Stimulated activated CD8-positive, alpha-beta memory T cell treated with anti-CD3 and anti-CD28 coated beads, Interleukin-15, amount 100 ng/mL, for 4 hours (primary cell): Measurements from ENCODE around the gene SLC34A1.
"Not testable (repeated sequence)": the region's sequence is repeated elsewhere in the genome, so short reads cannot be mapped to it uniquely, and the experiment has no call there.

Experiments
- DNase-seq, 2 donors: peaks; one replicate each; pipeline ENCODE4 v3.0.0-alpha.2; 2020; ENCODE audit warnings: low read depth in 2 of 2

Gene SLC34A1

DNA sequence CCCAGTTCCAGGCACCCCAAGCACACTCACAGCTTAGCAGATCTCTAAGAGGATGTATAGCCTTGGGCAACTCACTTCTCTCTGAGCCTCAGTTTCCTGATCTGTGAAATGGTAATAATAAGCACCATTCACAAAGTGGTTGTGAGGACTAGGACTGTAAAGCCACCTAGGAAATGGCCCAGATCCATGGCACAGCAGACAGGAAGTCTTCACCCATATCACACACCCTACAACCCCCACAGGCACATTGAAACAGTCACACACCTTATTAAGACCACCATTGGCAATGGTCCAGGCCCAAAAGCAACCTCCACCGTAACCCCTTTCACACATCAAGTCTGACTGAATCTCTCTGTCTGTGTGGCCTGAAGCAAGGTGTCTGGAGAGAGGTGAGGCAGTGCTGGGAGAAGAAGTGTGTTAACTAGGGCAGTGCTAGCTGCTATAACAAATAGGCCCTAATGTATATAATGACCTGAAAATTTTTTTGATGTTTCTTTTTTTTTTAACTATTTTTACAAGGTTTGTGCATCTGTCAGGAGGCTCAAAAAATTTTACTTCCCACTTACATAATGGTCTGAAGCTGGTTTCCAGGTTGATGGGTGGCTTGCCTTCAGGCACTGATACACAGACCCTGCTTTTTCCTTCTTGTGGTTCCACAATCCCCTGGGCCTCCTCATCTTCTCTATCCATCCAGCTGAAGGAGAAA is 28.9 kb upstream of the SLC34A1 start:
- no peak for DNase-seq

DNA sequence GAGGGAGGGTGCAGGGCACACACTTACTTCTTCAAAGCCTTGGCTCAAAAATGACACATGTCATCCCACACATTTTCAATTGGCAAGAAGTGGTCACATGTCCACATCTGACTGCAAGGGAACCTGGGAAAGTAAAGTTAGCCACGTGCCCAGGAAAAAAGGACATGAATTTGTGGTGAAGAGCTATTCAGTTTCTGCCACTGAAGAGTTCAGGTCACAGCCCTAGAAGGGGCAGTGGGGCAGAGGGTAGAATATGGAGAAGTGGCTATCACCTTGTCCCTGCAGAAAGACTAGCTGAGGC is 28.4 kb upstream of the SLC34A1 start:
- DNase-seq = no peak

DNA sequence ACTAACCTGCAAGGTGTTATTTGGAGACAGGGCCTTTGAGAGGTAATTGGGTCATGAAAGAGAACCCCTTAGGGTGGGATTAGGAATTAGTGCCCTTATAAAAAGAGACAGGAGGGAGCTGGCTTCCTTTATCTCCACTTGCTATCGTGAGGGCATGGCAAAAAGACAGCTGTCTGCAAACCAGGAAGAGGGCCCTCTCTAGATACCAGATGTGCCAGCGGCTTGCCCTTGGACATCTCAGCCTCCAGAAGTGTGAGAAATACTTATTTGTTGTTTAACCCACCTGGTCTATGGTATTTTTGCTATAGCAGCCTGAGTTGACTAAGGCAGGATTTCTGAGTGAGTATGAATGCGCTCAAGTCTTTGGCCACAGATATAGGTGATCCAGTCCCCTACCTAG is 27.5 kb upstream of the SLC34A1 start:
- no peak for DNase-seq

DNA sequence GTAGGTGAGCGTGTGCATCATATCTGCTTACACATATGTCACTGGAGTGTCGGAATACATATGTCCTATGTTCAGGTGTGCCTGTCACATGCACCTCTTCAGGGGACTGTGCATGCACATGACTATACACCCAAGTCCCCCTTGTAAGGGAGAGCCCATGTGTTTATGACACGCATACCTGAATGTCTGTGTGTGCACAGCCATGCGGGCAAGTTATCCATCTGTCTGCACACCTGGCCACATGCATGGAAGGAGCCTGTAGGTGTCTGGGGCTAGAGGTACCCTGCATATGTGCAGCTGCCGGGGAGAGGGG is 27.1 kb upstream of the SLC34A1 start:
- no peak for DNase-seq

DNA sequence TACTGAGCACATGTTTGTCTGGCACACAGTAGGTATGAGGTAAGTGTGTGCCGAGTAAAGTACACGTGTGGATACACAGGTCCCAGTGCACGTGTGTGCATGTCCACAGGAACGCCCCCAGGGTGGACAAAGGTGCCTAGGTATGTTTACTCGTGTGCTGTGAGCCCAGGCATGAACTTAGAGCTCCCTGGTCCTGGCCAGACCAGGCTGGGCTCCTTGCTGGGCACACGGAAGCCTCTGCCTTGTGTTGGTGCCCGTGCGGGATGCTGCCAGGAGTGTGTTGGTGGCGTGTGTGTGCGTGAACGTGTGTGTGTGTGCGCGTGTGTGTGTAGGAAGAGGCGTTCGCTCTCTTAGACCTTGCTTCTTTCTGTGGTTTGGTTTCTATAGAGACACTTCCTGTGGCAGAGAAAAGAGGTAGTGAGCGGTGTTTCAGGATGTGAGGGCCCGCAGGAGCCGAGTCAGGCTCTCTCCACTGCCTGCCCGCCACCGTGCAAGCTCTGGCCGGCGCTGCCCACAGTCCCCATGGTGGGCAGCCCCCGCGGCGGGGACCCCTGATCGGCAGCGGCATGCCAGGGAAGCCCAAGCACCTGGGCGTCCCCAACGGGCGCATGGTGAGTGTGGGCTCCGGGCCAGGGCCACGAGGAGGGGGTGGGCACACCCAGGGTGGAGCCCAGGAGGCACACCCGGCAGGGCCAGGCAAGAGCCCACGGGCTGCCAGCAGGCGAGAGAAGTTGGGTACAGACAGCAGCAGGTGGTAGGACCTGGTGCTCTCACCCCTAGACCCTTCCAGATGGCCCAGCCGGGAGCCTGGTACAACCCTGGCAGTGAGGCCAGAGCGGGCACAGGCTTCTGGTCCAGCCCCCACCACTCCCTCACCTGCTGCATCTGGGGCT is 26.5 kb upstream of the SLC34A1 start, which contains the start of gene RGS14:
RGS14 (plus strand) TSS at position 466 of the 893 bp plus-strand sequence; CDS start at position 567, 101 bp downstream.
- DNase-seq = peak; percentile 42 to 51

DNA sequence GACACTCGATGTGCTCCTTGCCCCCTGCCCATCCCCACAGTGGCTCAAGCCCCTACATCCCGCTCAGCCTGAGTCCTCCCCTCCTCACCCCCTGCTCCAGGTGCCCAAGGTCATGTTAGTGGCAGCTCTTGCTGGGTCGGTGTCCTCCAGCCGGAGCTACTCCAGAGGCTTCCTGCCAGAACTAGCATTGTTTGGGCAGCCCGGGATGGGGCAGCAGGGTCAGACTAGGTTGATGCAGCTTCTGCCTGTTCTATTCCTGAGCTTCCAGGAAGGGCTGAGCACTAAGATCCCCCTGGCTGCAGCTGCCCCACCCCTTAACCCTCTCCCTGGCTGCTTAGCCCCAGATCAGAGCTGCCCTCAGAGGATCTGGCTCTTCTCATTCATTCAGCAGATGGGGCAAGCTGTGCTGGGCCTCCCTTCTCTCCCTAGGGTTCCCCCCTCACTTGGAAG is 25.8 kb upstream of the SLC34A1 start:
- DNase-seq = no peak

DNA sequence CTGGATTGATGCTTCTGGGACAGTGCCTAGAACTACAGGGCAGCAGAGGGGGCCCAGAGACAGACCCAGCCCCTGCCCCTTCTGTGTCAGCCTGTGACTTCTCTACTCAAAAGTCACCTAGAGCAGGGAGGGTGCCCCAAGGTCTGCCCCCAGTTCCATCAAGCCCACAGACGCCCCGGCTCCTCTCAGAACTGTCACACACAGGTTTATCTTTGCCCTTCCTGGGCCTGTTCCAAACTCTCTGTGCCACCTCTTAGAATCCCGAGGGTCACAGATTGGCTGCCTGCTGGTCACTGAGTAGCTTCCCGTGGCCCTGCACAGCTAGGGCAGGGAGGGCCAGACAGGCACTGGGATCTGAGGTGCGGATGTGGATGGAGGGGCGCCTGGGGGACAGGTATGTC is 24.8 kb upstream of the SLC34A1 start:
- DNase-seq = no peak

DNA sequence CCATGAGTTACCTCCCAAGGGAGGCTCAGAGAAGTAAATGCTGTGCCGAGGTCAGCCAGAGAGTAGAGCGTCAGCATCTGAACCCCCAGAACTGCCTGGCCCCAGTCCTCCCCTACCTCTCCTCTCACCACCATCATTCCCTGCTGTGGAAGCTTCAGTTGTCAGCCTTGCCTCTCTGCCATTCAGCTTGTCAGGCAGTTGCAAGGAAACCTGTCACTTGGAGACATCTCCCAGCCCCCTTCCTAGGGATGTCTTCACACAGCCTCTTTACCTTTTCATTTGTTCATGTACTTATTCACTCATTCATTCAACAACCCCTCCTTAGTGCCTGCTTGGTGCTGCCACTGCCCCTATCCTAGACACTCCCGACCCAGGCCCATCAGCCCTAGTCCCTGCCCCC is 24.4 kb upstream of the SLC34A1 start:
- DNase-seq = no peak

DNA sequence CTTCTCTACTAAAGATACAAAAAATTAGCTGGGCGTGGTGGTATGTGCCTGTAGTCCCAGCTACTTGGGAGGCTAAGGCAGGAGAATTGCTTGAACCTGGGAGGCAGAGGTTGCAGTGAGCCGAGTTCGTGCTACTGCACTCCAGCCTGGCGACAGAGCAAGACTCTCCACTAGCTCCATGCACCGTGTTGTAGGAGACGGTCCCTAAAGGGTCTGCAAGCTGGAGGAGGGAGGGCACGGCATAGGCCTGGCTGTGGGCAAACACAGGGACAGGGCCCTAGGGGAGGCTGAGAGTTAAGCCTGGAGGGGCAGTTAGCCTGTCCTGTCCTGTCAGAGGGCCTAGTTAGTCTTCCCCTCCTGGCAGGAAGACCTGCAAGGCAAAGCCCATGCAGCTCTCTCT is 23.5 kb upstream of the SLC34A1 start:
- DNase-seq = not testable (repeated sequence)

DNA sequence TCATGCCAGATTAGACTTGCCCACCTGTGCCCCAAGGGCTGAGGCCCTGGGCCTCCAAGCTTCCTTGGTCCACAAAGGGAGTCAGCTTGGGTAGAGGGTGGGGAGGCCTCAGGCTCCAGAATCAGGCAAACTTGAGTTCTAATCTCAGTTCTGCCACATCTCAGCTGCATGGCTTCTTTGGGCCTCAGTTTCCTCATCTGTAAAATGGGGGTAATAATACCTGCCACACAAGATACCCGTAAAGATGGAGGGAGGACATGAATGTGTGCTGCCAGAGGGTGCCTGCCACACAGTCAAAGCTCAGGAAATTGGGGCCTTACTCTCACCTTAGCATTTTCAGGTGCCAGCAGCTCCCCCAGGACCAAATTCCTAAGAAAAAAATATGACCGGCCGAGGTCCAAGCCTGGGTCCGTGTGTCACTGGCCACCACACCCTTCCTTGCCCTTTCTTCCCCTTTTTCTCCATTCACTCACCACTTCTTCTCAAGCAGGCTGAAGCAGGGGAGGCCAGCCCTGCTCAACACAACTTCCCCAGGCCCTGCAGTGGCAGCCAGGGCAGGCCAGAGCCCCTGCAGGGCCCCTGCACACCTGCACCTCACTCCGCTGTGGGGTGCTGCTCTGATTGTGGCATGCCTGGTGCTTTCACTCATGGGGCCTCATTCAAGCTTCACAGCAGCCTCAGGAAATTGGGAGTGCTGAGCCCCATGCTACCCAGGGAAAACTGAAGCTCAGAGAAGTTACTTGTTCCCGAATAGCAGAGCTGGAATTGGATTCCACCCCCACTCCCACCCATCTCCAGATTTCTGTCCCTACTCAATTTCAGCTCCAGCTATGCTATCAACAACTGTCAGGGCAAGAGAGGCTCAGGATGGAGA is 22.6 kb upstream of the SLC34A1 start:
- no peak for DNase-seq

DNA sequence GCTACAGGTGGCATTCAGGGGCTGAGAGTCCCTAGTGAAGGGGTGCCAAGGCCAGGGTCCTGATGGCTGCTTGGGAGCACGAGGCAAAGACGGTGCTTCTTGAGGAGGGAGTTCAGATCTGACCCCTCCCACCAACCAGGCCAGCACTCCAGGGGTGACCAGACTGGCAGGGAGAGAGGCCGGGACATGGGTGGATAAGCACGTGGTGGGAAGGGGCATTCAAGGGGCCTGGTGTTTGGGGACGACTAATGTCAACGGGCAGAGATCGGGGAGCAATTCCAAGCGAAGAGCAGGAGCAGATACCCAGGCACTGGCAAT is 22.0 kb upstream of the SLC34A1 start:
- no peak for DNase-seq

DNA sequence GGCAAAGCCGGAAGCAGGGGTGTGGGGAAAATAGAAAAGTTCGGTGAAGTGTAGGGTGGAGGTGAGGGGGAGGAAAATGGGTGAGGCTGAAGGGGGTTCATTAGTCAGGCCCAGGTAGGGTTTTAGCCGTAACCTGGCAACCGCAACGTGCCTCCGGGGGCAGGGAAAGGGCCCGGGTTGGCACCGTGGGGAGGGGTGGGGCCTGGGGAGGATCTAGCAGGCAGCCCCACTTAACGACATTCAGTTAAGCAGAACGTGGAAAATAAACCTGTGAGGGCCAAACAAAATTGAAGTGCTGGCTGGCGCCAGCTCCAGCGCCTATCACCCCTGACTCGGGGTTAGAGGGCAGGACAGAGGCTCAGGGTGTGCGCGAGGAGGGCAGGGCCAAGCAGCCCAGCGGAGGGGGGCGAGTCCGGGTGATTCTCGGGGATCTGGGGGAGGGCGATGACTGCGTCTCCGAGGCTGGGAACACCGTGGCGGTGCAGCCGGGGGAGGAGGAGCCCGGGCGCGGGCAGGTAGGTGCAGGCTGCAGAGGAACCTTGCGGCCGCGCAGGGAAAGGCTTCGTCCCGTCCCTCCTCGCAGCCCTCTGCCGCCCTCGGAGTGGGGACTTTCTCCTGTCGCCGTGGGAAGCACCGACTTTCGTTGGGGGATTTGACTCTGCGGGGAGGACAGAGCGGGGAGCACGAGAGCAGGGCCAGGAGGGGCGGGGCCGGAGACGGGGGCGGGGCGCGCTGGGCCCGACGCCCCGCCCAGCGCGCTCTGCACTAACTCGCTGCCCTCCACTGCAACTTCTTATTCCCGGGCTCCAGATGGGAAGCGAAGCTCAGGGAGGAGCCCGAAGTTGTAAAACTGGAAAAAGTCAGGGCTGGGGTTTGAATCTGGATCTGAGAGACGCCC is 21.4 kb upstream of the SLC34A1 start:
- peak; percentile 52 to 53 for DNase-seq

DNA sequence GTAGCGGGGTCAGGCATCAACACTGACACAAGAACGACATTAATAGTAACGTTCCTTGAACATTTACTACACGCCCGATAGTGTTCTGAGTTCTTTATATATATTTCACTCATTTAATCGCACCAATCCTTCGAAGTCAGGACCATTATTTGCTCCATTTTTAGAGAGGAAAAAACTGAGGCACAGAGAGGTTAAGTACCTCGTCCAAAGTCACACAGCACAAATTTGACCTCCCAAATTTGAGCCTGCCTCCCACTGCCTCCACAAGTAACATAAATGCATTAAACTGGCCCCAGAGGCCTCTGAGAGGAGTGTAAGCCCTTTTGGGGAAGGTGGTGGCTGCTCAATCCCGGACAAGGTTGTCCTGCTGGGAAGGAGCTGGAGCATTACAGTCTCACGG is 20.7 kb upstream of the SLC34A1 start:
- DNase-seq = no peak

DNA sequence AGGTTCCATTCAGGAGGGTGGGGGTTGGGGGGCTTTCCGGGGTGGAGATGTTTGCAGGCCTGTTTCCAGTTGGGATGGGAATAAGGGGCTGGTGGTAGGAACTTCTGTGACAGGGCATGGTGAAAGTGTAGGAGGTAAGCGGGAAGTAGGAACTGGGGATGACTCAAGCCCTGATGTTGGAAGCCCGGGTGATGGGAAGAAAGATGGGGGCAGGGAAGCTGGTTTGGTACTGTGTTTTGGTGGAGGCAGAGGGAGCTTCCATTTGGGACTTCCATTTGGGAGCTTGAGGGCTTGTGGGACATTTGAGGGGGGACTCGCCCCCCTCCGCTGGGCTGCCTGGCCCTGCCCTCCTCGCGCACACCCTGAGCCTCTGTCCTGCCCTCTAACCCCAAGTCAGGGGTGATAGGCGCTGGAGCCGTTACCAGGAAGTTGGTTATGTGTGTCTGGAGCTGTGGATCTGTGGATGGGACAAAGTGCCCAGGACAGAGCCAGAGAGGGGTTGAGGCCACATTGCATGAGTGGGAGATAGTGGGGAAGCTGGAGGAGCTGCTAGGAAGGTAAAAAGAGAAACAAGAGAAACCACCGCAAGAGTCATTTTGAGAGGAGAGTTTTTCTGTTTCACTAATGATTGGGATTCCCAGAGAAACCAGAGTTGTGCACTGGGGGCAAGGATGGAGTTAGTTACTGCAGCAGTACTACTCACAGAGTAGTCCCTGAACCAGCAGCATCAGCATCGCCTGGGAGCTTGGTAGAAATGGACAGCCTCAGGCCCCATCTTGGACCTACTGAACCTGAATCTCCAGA is 19.9 kb upstream of the SLC34A1 start:
- no peak for DNase-seq

DNA sequence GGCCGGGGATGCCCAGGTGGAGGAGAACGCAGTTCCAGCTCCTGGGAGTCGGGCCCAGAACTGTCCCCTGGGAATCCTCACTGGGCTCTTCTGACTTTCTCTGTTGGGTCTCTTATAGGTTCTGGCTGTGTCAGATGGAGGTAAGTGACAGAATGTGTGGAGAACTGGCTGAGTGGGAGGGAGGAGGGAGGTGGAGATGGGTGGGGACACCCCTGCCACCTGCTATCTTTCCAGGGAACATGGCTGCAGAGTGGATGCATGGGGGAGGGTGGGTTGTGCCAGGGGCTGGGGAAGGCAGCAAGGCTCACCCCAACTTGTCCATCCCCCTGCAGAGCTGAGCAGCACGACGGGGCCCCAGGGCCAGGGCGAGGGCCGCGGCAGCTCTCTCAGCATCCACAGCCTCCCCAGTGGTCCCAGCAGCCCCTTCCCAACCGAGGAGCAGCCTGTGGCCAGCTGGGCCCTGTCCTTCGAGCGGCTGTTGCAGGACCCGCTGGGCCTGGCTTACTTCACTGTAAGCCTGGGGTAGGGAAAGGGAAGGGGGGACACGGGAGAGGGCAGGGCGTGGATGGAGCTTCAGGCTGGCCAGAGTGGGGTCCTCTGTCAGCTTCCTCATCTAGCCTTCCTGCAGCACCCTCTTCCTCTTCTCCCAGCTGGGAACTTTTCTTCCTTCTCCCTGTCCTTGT is 18.2 kb upstream of the SLC34A1 start:
- DNase-seq = no peak

DNA sequence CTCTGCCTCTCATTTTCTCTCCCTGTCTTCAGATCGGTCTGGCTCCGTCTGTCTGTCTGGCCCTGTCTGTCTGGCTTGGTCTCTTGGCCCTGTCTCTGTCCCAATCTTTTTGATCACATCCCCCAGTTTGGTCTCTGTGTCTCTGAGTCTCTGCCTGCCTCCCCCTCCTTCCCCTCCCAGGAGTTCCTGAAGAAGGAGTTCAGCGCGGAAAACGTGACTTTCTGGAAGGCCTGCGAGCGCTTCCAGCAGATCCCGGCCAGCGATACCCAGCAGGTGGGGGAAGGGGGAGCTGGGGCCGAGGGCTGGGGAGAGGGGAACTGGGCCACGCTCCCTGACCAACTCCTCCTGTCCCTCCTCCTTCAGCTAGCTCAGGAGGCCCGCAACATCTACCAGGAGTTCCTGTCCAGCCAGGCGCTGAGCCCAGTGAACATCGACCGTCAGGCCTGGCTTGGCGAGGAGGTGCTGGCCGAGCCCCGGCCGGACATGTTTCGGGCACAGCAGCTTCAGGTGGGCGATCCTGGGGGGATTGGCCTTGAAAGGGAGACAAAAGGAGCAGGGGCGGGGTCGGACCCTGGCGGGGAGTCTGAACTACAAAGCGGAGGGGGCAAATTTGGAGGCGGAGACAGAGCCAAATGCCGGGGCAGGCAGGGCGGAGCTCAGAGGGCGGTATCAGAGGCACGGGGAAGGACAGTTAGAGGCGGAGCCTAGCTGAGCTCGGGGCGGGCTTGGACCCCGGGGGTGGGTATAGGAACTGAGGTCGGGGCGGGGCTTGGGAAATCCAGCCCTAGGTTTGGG is 17.5 kb upstream of the SLC34A1 start:
- no peak for DNase-seq

DNA sequence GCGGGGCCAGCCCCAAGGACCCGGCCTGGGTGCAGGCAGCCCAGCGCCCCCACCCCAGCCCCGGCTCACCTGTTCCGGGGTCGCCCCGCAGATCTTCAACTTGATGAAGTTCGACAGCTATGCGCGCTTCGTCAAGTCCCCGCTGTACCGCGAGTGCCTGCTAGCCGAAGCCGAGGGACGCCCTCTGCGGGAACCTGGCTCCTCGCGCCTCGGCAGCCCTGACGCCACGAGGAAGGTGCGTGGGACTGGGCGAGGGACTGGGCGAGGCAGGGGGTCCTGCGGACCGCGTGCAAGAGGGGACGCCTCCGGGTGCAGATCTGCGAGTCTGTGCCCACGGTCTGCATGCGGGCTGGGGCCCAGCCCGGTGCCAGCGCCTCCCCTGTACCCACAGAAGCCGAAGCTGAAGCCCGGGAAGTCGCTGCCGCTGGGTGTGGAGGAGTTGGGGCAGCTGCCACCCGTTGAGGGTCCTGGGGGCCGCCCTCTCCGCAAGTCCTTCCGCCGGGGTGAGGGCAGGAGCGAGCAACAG is 16.8 kb upstream of the SLC34A1 start:
- DNase-seq = no peak

DNA sequence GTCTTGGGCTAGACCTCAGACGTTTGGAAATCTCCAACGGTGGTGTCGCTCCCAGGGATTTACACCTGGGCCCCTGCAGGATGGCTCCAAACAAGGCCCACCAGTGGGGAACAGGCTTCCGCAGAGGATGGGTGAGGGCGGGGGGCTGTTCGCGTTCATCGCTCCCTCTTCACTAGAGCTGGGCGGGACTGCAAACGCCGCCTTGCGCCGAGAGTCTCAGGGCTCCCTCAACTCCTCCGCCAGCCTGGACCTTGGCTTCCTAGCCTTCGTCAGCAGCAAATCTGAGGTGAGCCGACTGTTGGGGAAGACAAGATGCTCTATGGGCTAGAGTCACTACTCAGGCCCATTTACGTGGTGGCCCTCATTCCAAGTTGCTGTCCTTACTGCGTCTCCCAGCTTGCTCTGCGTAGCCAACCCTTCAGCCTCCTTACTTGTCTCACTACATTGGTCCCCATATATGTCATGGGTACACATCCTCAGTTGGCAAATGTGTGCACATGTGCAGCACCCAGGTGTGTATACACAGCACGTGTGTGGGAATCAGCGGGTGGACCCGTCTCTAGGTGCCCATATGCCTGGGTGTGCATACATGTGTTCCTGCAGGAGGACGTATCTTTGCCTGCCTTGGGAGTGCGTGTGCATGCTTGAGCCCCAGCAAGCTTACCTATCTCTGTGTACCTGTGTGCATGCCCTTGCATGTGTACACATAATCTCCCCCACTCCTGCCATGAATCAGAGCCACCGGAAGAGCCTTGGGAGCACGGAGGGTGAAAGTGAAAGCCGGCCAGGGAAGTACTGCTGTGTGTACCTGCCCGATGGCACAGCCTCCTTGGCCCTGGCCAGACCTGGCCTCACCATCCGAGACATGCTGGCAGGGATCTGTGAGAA is 16.0 kb upstream of the SLC34A1 start:
- DNase-seq = no peak
